Thymus (tissue), 11 donors: ENCODE measurements around the gene CRY1. TPM values are rescaled to one million over a fixed set of nuclear protein-coding genes. Genes with fewer than 3 reads are reported as not detected.

ENCODE experiments used
- DNase-seq, 9 donors: peaks; one replicate each; pipeline ENCODE4 v3.0.0-alpha.2; 2013; ENCODE audit warnings: low spot score in 9 of 9, low read depth in 6 of 9, missing footprints in 1 of 9
- H3K27ac ChIP-seq, 2 donors: one replicate each; pipeline ENCODE4 v1.5.1; 2013; ENCODE audit warnings: control low read depth in 1 of 2, low read depth in 1 of 2, low read length in 1 of 2, mild to moderate bottlenecking in 1 of 2, moderate library complexity in 1 of 2
- H3K27me3 ChIP-seq, 2 donors: one replicate each; pipeline ENCODE4 v1.5.1; 2013; ENCODE audit warnings: low read length in 1 of 2; ENCODE audit not compliant: control insufficient read depth in 2 of 2, insufficient read depth in 1 of 2
- H3K36me3 ChIP-seq, 2 donors: one replicate each; pipeline ENCODE4 v1.5.1; 2013; ENCODE audit warnings: low read length in 1 of 2, mild to moderate bottlenecking in 1 of 2, moderate library complexity in 1 of 2; ENCODE audit not compliant: control insufficient read depth in 2 of 2, insufficient read depth in 2 of 2
- H3K4me1 ChIP-seq, 2 donors: one replicate each; pipeline ENCODE4 v1.5.1; 2013; ENCODE audit warnings: low read length in 2 of 2; ENCODE audit not compliant: control insufficient read depth in 2 of 2, insufficient read depth in 2 of 2
- H3K4me3 ChIP-seq, 2 donors: one replicate each; pipeline ENCODE4 v1.5.1; 2013; ENCODE audit warnings: low read length in 2 of 2, control low read depth in 1 of 2, mild to moderate bottlenecking in 1 of 2
- H3K9me3 ChIP-seq, 2 donors: one replicate each; pipeline ENCODE4 v1.5.1; 2013; ENCODE audit warnings: low read length in 1 of 2, mild to moderate bottlenecking in 1 of 2; ENCODE audit not compliant: control insufficient read depth in 2 of 2, insufficient read depth in 1 of 2
- WGBS: extraction: QIAGEN DNeasy Blood & Tissue Kit; methylation state at CpG from one replicate; pipeline ENCODE4 v1.1.7; 2013; 5-methylcytosine and 5-hydroxymethylcytosine counted together
- polyA plus RNA-seq: library from polyadenylated mRNA; stranded (reverse); fragments of 200-250 nt; gene quantifications from one replicate; pipeline ENCODE4 v1.2.3, GENCODE V29; 2013
- total RNA-seq: library from RNA; stranded (reverse); fragments of 120-200 nt; gene quantifications from one replicate; pipeline ENCODE4 v1.2.4, GENCODE V29; 2013
- donor health status: healthy.

The CRY1 gene
- total and polyA plus RNA-seq, 2 donors = 16.8 to 19.9 TPM

DNA sequence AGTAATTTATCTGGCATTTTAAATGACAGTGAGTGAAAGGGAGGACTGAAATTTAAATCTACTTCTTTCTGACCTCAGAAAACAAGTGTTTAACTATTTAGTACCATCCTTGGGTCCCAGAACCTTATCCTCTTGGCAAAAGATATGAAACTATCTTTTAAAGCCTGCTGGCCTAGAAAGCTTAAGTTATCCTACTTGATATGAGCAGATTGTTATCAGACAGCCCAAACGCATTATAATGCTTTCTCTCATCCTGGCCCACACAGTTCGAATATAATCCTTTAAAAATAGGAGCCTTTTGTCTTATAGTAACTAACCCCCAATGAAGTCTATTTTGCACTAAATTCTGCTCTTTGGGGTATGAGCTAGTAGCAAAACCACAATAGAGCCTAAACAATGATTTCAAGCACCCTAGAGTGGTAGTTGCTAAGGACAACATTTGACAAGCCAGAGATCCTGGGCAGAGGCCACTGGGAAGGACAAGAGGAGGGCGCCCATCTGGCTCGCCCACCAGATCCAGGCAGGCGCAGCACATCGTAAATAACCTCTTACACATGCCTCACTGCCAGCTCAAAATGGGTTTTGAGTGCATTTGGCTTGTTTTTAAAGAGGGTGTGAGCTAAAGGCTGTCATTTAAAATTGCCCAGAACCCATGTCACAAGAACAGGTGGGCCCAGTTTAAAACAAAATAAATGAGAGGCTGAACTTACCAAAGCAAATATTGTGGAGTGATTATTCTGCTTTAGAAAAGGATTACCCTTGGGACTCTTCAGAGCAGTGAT lies 37.7 kb upstream of the CRY1 start:
- whole genome bisulfite sequencing = 97% methylated on average over 6 of the region's 6 CpGs
- no peaks in the 10 kb centered on the region for H3K4me1 ChIP-seq
- no peak for DNase-seq
- H3K27me3 ChIP-seq = no peaks in the 10 kb centered on the region
- no peaks in the 10 kb centered on the region for H3K9me3 ChIP-seq
- H3K27ac ChIP-seq = no peak overlapping the region
- no peaks in the 10 kb centered on the region for H3K36me3 ChIP-seq
- H3K4me3 ChIP-seq = no peak overlapping the region

DNA sequence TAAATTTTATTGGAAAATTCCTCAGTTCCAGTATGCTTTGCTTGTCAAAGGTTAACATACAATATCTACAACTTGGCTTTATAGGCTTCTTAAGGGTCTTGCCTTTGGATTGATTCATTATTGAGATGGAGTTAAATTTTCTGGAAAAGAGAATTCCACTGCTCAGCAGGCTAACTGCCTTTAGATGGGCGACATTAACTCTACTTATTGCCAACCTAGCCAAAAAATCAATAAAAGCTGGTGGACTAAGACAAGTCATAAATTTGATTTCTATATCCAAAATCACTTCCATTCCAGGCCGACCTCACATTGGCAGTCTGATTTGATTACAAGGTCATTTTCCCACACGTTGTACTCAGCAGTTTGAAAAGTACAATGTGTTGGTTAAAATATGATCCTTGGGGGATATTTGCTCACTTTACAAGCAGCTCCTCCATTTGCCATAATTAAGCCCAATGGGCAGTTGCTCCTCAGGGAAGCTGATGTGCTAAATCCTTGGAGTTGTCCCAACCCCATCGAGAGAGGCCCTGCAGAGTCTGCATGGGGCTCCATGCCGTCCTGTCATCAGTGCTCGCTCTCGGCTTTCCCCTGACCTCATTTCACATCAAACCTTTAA lies 36.1 kb upstream of the CRY1 start:
- H3K36me3 ChIP-seq = no peaks in the 10 kb centered on the region
- no peaks in the 10 kb centered on the region for H3K4me1 ChIP-seq
- H3K27me3 ChIP-seq = no peaks in the 10 kb centered on the region
- H3K27ac ChIP-seq = no peak overlapping the region
- H3K9me3 ChIP-seq = no peaks in the 10 kb centered on the region
- 97% methylated on average over 7 of the region's 7 CpGs for WGBS
- no peak overlapping the region for H3K4me3 ChIP-seq
- no peak for DNase-seq

DNA sequence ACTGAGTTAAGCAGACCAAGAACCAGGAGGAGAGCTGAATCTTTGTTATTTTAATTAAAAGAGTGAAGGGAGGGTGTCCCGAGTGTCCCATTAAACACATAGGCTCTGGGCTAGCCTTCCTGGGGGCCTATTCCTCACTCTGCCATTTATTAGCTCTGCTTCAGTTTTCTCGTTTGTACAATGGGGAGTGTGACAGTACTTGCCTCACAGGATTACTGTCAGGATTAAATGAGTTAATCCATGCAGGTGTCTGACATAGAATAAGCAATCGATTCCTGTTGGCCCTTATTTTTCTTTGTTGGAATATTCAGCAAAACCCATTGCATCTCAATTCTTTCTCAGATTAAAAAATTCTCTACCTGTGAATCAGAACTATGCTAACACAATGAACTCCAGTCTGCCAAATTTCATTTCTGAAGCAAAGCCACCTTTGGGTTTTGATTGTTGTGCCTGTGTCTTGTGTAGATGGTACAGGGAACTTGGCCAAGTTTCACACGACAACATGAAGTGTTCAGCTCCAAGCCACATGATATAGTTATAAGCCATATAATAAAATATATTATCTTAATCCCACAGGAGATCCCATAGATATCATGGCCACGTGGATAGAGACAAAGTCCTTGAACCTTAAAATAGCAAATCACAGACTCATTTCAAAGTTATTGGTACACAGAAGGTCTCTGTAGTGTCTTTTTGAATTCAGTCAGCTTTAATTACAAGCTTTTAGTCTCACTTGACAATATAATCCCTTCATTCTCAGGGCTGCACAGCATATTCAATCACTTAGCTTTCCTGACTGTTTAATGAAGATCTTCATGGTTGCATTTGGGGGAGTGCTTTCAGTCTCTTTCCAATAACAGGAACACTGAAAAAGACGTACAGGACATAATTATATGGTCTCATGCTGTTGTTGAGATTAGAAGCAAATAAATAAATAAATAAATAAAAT lies 34.4 kb upstream of the CRY1 start:
- H3K27me3 ChIP-seq = no peaks in the 10 kb centered on the region
- no peaks in the 10 kb centered on the region for H3K36me3 ChIP-seq
- WGBS = 96% methylated on average over 6 of the region's 6 CpGs
- no peak for DNase-seq
- no peak overlapping the region for H3K27ac ChIP-seq
- H3K4me1 ChIP-seq = no peaks in the 10 kb centered on the region
- H3K4me3 ChIP-seq = no peak overlapping the region
- no peaks in the 10 kb centered on the region for H3K9me3 ChIP-seq

DNA sequence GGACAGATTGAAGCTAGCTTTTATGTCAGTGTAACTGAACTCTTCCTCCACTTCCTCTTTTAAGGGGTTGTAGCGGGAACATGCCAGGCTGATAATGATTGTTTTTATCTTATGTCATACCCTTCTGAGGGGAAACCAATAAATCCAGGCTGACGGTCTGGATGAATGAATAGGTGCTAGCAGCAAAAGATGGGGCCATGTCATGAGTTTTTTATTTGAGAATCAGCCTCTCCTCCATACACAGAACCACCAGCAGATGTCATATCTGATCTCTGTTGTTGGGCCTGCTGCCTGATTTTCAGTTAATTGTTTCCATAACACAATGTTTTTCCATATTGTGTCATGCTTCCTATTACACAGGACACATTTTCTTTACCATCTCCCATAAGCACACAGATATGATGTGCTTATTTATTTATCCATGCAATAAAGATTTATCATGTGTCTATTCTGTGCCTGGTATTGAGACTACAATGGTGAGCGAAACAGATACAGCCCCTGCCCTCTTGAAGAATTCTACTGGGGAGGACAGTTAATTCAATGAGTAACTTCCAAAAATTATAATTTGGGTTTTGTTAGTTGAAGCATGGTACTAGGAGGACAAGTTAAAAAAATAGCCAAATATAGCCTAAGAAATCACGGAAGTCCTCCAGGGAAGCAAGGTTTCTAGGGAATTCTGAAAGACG lies 33.6 kb upstream of the CRY1 start:
- peaks cover 0 to 2% of the 10 kb centered on the region in 2 donors for H3K27me3 ChIP-seq
- H3K4me1 ChIP-seq = no peaks in the 10 kb centered on the region
- H3K36me3 ChIP-seq = no peaks in the 10 kb centered on the region
- H3K4me3 ChIP-seq = no peak overlapping the region
- DNase-seq = peak in 2 of 9 donors; percentile 5 to 12
- no peaks in the 10 kb centered on the region for H3K9me3 ChIP-seq
- 66% methylated on average over 5 of the region's 5 CpGs for WGBS
- H3K27ac ChIP-seq = no peak overlapping the region

DNA sequence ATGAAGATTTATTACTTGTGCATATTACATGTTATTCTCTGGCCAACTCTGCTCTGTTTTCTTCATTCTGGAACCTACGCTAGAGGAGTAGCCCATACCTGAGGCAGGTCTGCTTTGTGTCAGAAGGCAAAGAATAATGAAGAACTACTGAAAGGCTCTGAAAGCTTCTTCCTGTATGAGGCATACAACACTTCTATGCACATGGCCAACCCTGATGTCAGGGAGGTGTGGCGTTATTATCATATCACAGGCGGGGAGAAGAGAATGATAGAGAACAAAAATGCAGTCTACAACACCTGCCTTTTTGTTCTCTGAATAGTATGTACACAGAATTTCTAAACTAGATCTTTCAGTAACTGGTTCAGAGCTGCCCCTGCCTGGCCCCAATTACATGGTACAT lies 32.5 kb upstream of the CRY1 start:
- H3K27me3 ChIP-seq = peaks cover 0 to 2% of the 10 kb centered on the region in 2 donors
- no peaks in the 10 kb centered on the region for H3K36me3 ChIP-seq
- WGBS = 92% methylated on average over 3 of the region's 3 CpGs
- no peak overlapping the region for H3K4me3 ChIP-seq
- H3K27ac ChIP-seq = no peak overlapping the region
- no peaks in the 10 kb centered on the region for H3K9me3 ChIP-seq
- DNase-seq = no peak
- H3K4me1 ChIP-seq = no peaks in the 10 kb centered on the region

DNA sequence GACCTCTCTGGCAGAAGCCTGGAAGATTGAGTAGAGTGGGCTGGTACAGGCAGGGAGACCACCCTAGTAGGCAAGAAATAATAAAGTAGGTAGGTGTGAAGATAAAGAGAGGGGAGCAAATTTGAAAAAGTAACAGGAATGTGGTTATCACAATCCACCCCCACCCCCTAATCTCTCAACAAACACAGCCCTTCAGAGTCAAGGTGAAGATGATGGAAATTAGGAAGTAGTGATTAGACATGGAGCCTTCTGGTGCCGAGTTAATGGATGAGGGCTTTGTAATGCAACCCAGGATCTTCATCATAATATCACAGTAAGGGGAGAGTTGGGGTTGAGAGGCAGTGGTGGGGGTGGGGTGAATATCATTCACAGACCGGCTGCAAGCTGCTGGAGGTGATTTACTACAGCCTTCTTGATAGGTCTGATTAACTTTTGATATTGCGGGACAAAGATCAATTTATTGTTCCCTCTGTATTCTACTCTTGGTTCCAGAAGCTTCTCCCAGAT lies 29.2 kb upstream of the CRY1 start:
- H3K4me1 ChIP-seq = no peaks in the 10 kb centered on the region
- peaks cover 0 to 2% of the 10 kb centered on the region in 2 donors for H3K27me3 ChIP-seq
- 96% methylated on average over 3 of the region's 3 CpGs for WGBS
- no peaks in the 10 kb centered on the region for H3K9me3 ChIP-seq
- H3K4me3 ChIP-seq = no peak overlapping the region
- no peaks in the 10 kb centered on the region for H3K36me3 ChIP-seq
- DNase-seq = no peak
- H3K27ac ChIP-seq = no peak overlapping the region

DNA sequence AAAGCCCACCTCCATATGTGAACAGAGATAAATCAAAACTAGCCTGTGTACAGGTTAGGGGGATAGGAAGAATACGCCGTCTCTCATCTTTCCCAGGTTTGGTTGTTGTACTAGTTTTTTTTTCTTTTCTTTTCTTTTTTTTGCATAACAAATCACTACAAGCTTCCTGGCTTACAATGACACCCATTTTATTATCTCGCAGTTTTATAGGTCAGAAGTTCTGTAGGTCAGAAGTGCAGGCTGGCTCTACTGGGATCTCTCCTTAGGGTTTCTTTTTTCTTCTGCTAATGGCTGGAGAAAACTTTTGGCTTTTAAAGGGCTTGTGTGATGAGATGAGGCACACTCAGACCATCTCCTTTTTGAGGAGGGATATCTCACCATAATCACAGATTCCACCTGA lies 25.7 kb upstream of the CRY1 start:
- Histone ChIP-seq H3K9me3 (no peaks in the 10 kb centered on the region), H3K27me3 (peaks cover 0 to 4% of the 10 kb centered on the region in 2 donors), H3K4me3 (no peak overlapping the region), H3K36me3 (no peaks in the 10 kb centered on the region), H3K27ac (no peak overlapping the region), H3K4me1 (no peaks in the 10 kb centered on the region)
- DNase-seq = no peak
- 78% methylated on average over 3 of the region's 3 CpGs for WGBS

DNA sequence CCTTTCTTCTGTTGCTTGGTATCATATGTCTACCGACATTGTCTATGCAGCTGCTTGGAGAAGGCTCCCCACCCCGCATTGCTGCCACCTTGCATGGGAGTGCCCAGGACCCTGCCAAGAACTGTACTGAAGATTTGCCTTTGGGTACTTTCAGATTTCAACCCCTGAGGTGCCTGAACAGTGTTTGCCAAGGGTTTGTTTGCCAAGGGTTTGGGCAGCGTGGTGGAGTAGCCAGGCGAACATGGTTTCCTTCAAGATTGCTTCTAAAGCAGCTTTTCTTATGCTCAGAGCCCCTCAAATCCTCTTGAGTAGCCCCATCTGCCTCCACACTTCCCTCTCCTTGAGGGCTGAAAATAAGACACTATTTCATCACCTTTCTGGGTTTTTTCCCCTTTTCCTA lies 25.3 kb upstream of the CRY1 start:
- H3K4me3 ChIP-seq = no peak overlapping the region
- 95% methylated on average over 4 of the region's 4 CpGs for WGBS

More for the DNA sequence above, 25.3 kb upstream of the CRY1 start:
- H3K4me1 ChIP-seq = no peaks in the 10 kb centered on the region
- H3K27me3 ChIP-seq = peaks cover 0 to 4% of the 10 kb centered on the region in 2 donors
- no peak overlapping the region for H3K27ac ChIP-seq
- H3K9me3 ChIP-seq = no peaks in the 10 kb centered on the region
- no peaks in the 10 kb centered on the region for H3K36me3 ChIP-seq
- no peak for DNase-seq
